ENCODE data around the gene TRIM52.
"Not testable (repeated sequence)": the region's sequence is repeated elsewhere in the genome, so short reads cannot be mapped to it uniquely, and the experiment has no call there.

The TRIM52 gene

DNA sequence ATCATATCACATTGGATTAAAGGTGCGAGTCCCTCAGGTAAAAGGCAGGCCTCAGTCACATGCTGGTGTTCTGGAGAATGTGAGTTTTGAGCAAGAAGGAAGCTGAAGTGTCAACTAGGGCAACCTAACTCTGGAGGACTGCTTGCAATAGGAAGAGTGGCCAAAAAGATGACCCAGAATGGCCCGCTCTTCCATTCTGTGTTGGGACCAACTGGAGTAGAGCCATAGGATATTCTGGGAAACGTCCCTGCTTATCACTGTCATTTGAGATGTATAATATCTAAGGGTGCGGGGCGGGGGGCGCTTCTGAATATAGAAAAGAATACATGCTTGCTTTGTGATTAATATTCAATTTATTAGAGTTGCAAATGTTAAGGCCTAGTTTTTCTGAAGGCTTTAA is 48.9 kb downstream of the TRIM52 start:
- no peak for DNase-seq

DNA sequence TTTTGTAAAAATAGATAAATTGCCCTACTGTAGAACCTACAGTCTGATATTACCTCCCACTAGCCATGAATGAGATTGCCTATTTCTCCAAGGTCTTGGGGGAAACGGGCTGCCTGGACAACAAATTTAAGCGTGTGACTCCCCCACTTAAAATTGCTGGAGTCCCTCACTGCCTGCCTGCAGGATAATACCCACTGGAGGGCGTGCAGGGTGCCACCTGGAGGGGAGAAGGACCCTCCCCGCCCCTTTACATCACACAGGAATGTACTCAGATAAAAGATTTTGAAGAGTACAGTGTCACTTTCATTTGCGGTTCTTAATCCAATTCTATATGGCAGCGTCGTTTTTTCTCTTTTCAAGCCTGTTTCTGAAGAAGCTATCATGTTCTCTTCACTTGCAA is 49.7 kb downstream of the TRIM52 start:
- DNase-seq: no peak

DNA sequence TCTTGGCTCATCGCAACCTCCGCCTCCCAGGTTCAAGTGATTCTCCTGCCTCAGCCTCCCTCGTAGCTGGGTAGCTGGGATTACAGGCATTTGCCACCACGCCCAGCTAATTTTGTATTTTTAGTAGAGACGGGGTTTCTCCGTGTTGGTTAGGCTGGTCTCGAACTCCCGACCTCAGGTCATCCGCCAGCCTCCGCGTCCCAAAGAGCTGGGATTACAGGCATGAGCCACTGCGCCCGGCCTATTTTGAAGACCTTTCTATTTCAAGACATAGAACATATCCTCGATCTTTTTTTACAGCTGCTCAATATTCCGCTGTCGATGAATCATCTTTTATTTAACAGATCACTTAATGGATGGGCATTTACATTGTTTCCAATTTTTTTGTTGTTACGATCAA is 50.2 kb downstream of the TRIM52 start:
- DNase-seq: not testable (repeated sequence)

GRCh38 chr5:181210148-181210547 is 50.8 kb downstream of the TRIM52 start:
- DNase-seq: not testable (repeated sequence)

- not testable (repeated sequence) for DNase-seq
These were observed 51.9 kb downstream of the TRIM52 start for GRCh38 chr5:181209006-181209405.

DNA sequence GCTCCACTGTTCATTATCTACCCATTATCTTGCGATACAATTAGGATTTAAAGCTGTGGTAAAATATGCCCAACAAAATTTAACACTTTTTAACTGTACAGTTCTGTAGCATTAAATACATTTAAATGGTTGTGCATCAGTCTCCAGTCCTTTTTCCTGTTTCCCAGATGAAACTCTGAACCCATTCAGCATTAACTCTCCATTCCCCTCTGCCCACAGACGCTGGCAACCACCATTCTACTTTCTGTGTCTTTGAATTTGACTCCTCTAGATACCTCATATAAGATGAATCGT is 53.0 kb downstream of the TRIM52 start:
- no peak for DNase-seq

- DNase-seq: no peak
These were observed 53.6 kb downstream of the TRIM52 start for GRCh38 chr5:181207214-181207959.

- no peak for DNase-seq
These were observed 54.9 kb downstream of the TRIM52 start for GRCh38 chr5:181205761-181206649.

Measured in DMS 273 treated with DMSO at 0.1 percent for 48 hours (cell line).